GM19238 (cell line): ENCODE results near the gene NFX1.

Source experiments
- DNase-seq: peaks from one replicate; pipeline ENCODE4 v3.0.0; 2011; ENCODE audit warnings: low spot score; ENCODE audit not compliant: insufficient read length

Gene NFX1

DNA sequence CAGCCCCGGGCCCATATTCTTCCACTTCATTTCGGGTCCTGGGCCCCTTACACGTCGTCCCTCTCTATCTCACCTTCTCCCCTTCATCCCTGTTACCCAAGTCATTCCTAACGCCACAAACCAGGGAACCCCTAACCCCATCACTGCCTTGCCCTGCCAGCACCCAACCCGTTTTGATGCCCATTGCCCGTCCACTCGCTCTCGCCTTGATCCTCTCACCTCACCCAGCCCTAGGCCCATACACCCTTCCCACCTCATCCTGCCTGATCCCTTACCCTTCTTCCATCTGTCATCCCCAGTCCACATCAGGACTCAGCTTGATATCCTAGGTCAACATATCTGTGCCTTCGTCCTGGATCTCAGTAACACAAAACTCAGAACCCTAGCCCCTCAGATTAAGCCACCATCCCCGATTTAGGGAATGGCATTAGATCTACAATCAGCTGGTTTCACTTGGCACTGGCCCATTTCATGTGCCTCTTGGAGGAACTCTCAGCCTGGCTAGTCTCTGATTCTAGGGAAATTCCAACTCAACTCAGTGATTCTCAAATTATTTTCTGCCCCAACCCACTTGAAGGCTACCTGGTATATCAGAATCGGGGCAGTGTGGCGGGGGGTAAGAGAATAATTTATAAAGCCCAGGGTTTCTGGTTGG is 25.0 kb upstream of the NFX1 start:
- DNase-seq: no peak

DNA sequence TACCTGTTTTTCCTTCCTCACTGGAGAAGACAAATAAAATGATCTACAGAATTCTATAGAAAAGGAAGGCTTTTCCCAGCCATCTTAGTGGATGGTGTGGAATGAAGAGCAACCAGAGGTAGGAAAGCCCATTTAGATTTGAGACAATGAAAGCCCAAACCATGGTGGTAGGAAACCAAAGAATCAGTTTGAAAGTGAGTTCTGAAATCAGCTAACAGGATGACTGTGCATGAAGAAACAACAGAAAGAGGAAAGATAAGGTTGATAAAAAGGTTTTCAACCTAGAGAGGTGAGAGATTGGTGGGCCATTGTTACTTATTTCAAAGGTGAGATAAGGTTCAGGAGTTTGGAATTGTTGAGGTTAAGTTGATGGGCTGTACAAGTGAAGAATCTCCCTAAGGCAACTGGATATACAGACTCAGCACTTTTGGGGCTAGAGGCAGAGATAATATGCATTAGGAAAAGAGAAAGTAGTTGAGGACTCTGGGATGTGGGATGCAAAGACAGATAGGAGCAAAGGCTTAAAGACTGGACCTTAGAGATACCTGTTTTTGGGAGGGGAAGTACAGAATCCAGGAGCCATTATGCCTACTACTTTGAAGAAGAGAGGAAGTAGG is 23.1 kb upstream of the NFX1 start:
- DNase-seq: no peak

DNA sequence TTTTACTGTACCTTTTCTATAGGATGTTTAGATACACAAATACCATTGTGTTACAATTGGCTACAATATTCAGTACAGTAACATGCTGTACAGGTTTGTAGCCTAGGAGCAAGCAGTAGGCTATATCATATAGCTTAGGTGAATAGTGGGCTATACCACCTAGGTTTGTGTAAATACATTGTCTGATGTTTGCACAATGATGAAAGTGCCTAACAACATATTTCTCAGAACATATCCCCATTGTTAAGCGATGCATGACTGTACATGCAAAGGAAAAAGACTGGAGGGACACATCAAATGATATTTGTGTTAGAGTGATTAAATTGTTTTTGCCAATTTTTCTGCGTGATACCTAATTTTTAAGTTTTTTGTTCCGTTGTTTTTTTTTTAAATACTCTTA is 20.2 kb upstream of the NFX1 start:
- no peak for DNase-seq

DNA sequence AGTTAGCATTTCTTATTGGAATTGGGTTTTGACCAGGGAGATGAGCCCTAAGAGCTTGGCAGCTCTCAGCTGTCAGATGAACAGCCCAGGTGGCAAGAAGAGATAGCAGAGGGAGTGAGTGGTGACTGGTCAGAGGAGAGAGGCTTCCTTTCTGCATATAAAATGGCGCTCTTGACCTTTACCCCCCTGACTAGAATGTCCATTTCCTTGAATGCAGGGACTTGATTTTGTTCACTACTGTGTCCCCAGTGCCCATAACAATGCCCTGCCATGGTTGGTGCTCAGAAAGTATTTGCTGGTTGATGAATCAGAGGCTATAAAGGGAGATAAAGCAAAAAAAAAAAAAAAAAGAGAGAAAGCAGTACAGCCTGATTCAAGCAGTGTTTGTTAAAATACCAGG is 18.3 kb upstream of the NFX1 start:
- no peak for DNase-seq

DNA sequence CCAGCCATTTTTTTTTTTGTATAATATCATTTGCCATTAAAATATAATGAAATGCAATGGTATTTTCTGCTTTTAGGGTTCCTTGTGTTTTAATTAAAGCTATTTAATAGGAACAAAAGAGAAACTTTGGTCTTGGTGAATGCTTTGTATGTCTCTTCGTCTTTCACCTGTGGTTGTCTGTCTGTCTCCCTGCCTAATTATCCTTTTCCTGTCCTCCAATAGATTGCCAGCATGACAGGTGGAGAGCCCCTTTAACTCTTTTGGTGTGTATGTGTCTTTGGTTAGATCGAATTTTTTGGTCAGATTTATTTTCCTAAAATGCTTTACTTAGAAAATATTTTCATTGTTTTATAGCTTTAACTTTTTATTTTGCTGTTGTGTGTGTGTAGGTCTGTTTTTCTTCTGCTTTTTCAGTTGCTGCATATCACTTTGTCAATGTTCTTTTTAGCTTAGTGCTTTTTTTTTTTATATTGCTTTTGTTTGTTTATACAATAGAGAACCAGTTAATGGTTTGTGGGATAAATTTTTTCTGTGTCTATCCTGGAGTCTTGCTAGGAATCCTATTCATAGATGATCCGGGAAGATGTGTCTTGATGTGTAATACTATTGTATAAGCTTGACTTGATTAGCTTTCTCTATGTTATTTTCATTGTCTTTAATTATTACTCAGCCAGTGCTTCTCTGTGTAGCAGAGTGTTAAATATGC is 16.9 kb upstream of the NFX1 start:
- DNase-seq: no peak

DNA sequence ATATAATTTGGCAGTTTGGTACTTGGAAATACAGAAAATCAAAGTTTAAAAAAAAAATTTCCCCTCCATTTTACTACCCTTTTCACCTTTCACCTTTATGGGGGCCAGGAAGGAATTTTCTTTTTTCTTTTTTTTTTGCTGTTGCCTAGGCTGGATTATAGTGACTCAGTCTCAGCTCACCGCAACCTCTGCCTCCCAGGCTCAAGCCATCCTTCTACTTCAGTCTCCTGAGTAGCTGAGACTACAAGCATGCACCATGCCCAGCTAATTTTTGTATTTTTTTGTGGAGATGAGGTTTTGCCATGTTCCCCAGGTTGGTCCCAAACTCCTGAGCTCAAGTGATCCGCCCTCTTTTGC is 16.4 kb upstream of the NFX1 start:
- DNase-seq: no peak

DNA sequence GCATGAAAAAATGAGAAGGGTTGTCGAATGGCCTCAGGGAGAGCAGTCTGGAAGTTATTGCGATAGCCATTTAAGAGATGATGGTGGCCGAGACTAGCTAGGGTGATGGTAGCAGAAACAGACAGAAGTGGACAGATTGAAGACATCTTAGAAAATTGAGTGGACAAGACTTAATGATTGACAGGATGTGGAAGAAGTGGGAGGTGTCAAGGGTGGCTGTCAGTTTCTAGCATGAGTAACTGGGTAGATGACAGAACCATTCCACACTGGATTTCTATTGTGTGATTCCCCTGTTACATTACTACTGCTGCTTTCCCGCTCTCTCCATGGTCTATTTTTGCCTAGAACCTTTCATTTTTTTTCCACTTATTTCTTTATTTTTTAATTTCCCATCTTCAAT is 12.8 kb upstream of the NFX1 start:
- no peak for DNase-seq

DNA sequence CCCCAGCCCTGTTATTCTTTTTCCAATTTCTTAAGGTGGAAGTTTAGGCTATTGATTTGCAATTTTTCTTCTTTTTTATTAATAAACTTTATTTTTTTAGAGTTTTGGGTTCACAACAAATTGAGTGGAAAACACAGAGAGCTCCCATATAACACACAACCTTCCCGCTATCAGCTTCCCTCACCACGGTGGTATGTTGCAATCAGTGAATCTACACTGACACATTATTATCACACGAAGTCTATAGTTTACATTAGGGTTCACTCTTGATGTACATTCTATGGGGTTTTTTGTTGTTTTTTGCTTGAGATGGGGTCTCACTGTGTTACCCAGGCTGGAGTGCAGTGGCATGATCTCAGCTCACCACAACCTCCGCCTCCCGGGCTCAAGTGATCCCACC is 4.8 kb upstream of the NFX1 start:
- no peak for DNase-seq

DNA sequence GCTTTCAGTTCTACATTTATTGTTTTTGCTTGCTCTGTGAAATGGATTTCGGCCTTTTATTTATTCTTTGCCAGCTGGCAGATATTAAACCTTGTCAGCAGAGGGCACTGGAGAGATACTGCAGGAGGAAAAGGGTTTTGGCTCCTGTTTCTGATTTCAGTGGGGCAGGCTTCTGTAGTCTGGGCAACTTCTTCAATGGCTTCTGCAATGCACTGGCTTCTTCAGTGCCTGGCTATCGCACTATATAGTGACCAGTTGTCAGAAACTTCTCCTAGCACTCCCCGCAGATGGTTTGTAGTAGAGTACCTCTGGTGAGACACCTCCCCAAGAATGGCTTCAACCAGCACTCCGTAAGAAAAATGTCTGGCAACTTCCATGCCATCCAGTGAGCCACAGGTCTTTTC is 3.2 kb upstream of the NFX1 start:
- DNase-seq: peak; percentile 45

DNA sequence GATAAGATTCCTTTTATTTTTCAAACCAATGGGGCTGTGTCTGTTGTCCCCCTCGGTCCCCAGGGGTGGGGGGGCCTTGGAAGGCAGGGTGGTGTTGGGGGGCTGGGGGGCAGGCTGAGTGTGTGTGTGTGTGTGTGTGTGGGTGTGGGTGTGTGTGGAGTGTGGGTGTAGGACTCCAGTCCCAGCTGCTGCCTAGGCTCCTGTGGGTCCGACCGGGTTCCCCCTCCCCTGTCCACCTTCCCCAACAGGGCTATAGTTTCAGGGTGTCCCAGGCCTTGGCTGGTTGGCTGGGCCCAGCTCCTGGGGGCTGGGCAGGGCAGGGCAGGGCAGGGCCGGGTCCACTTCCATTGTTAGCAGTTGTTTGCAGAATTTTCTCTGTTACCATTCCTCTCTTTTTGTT is 2.1 kb upstream of the NFX1 start:
- DNase-seq: no peak

DNA sequence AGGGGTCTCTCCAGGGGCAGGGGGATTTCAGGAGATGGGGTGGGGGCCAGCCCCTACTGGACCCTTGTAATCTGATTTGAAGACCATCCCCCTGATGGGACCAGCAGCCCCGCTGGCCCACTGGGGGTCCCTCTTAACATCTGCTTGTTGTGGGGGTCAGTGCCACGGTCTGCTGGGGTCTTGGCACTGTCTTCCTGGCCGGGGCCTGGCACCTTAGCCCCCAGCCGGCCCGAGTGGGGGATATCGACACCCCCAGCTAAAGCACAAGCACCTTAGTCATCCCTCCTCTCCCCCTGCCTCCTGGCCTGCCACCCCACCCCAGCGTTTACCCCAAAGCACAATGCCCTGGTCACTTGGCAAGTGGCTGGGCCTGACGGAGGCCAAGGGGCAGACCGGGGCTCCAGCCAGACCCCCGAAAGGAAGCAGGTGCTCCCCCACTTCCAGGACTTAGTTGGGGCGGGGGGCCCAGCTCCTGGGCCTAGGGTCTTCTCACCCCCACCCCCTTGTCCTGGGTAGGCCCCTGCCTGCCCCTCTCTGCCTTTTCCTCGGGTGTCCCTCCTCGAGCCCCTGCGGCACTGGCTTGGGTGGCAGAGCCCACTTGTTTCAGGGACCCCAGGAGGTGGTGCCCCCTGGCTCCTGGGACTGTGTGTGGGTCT is 1.4 kb upstream of the NFX1 start:
- no peak for DNase-seq

DNA sequence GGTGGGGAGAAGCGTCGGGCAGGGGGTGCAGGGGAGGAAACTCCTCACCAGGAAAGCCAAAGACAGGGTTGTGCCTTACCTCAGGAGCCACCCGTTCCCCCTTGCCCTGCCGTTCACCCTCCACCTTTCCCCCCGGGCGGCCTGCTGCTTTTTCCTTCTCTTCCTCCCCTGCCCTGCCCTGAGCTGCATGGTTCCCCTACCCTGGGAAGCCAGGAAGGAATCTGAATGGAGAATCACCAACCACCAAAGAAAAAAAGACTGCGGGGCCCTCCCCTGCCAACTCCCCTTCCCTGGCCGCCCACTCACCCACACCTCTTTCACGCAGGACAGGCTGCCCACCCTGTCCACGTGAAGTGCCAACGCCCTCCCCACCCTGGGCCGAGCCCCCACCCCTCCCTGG is 820 bp upstream of the NFX1 start:
- DNase-seq: no peak

DNA sequence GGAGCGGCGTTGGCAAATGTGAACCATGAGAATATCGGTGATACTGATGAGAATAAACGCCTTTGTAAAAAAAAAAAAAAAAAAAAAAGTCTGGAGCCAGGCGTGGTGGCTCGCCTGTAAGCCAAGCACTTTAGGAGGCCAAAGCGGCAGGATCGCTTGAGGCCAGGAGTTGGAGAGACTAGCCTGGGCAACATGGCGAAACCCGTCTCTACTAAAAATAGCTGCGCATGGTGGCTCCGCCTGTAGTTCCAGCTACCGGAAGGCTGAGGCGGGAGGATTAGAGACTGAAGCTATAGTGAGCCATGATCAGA is 425 bp upstream of the NFX1 start:
- no peak for DNase-seq

DNA sequence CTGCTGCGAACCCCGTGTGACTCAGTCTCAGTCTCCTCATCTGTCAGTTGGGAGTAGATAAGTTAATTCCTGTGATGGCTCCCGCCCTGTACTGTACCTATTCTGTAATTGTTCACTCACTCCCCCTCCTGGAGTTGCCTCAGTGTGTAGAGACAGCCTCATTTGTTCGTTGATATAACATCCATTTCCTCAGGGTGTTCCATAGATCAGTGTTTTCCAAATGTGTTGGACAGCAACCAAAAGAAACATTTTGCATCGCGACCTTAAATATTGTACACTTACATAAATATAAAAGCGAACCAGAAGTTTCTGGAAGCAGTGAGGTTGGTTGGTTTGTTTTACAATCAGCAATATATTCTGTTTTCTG is 698 bp downstream of the NFX1 start:
- no peak for DNase-seq

DNA sequence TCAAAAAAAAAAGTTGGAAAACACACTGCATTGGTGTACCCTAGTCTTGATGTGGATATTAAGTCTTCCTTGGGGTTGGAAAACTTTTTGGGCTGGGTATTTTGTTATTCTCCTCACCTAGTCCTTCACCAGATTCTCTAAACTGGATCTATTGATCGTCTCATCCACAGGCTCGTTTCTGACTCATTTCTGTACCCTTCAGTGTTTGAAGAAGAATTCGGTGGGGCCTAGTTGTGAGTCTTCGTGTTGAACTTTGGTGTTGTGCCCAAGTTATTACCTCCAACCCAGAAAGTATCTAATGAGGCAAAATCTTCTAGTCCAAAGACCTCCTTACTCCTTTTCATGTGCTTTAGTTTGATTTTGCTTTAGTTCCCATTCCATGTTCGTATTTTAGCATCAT is 1.6 kb downstream of the NFX1 start:
- DNase-seq: no peak

DNA sequence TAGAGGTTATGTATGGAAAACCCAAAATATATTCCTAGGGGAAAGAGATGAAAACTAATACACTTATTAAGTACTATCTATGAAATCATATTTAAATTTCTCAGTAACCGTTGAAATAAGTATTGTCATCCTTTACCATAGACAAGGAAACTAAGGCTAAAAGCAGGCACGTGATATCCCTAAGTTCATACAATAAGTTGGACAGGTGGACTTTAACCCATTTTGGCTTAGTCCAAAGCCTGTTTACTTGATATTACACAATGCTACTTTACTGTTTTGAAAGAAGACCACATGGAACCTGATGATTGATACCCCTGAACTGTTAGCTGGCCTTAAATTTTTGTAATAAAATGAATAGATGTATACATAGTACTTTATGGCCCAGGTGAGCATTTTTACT is 3.5 kb downstream of the NFX1 start:
- DNase-seq: no peak

DNA sequence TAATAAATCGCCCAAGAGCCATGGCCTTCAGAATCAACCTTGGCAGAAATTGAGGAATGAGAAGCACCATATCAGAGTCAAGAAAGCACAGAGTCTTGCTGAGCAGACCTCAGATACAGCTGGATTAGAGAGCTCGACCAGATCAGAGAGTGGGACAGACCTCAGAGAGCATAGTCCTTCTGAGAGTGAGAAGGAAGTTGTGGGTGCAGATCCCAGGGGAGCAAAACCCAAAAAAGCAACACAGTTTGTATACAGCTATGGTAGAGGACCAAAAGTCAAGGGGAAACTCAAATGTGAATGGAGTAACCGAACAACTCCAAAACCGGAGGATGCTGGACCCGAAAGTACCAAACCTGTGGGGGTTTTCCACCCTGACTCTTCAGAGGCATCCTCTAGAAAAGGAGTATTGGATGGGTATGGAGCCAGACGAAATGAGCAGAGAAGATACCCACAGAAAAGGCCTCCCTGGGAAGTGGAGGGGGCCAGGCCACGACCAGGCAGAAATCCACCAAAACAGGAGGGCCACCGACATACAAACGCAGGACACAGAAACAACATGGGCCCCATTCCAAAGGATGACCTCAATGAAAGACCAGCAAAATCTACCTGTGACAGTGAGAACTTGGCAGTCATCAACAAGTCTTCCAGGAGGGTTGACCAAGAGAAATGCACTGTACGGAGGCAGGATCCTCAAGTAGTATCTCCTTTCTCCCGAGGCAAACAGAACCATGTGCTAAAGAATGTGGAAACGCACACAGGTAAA is 4.5 kb downstream of the NFX1 start:
- no peak for DNase-seq

DNA sequence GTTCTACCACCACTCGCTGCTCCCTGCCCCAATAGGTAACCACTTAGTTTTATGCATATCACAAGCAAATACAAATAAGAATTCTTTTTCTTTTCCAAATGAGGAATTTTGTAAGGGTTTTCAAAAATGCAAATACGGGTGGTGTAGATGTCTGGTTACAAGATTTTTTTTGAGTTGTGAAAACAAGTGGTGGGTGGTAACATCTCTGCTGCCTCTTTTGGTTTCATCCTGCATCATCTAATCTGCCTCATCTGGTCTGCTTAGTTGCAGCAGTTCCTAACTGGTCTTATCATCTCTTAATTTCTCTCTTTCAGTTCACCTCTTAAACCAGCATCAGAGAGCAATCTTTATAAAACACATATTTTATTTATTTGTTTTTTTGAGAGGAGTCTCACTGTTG is 5.3 kb downstream of the NFX1 start:
- DNase-seq: no peak

DNA sequence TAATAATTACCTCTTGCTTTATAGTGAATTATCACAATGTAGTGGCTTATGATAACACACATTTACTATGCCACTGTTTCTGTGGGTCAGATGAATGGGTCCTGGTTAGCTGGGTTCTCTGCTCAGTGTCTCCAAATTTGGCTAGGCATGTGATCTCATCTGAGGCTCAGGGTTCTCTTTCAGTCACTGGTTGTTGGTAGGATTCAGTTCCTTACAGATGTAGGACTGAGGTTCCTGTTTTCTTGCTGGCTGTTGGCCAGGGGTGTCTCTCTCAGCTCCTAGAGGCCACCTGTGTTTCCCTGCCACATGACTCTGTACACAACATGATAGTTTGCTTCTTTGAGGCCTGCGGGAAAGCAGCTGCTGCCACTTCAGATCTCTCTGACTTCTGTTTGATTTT is 7.1 kb downstream of the NFX1 start:
- DNase-seq: peak; percentile 38

DNA sequence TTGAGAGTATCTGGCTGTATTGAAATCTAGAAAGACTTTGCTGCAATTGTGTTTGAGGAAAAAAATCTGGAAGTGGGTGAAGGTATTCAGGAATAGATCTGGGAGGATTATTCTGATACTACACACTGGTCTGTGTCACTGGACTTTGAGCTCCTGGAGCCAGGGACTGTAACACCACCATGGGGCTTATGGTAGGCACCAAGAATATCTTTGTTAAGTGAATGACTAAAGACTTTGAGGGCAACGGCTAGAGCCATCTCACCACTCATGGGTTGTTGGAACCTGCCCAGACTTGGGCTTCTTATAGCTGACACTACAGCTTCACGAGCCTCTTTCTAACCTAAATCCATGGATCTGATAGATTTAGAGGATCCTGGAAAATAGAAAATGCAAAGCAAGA is 10.2 kb downstream of the NFX1 start:
- no peak for DNase-seq

DNA sequence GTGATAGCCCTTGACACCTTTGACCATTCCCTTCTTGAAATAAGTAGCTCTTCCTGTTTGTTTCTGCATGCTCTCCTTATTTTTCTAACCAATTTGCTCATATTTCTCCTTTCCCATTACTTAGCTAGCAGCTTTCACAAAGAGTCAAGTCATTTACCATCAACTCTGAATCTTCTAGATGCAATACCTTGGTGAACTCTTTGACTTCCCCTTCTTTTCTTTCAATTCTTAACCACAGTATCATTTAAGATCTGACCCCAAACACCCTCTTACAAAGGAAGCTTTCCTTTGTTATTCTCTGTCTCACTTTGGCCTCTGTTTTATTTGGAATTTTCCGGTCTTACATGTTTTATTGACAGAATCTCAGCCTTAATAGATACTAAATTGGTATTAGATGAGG is 14.0 kb downstream of the NFX1 start:
- no peak for DNase-seq

DNA sequence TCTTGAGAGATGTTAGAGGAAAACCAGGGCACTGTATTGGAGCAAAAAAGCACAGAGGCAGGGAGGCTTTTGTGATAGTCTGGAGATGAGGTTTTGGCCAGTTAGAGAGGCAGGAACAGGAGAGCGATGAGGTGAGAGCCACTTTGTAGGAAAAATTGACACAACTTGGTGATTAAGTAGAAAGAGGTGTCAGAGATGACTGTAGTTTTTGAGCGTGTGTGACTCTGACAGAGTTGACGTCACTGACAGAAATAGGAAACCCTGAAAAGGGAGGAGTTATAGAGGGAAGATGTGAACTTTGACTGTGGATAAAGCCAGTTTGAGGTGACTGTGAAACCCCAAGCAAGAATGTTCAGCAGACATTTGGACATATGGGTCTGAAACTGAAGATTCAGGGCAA is 15.7 kb downstream of the NFX1 start:
- DNase-seq: no peak
